Measurements from ENCODE around the gene NUDT19.
A peak's percentile ranks its signal among the peaks of the same experiment; 100 is the strongest.
"Not testable (repeated sequence)": the region's sequence is repeated elsewhere in the genome, so short reads cannot be mapped to it uniquely, and the experiment has no call there.

Gene NUDT19

GRCh38 chr19:32743447-32743846, 51.8 kb downstream of the NUDT19 start:
- Histone ChIP-seq H3K27me3 (ENCODE audit: insufficient read depth, low read depth, severe bottlenecking) (no peaks in the 10 kb centered on the region), H3K27ac (no peak overlapping the region), H3K9me3 (ENCODE audit: severe bottlenecking) (no peaks in the 10 kb centered on the region), H3K4me3 (ENCODE audit: low read depth, low read length) (no peak overlapping the region), H3K36me3 (no peaks in the 10 kb centered on the region)
- no peak for DNase-seq
- no peak for TF ChIP-seq CTCF (IDR thresholded peaks at IDR 0.05; ENCODE audit: low read depth, low read length)

- no peak for TF ChIP-seq CTCF (IDR thresholded peaks at IDR 0.05; ENCODE audit: low read depth, low read length)
- Histone ChIP-seq H3K27ac (no peak overlapping the region), H3K4me3 (ENCODE audit: low read depth, low read length) (no peak overlapping the region), H3K36me3 (no peaks in the 10 kb centered on the region), H3K27me3 (ENCODE audit: insufficient read depth, low read depth, severe bottlenecking) (no peaks in the 10 kb centered on the region), H3K9me3 (ENCODE audit: severe bottlenecking) (no peaks in the 10 kb centered on the region)
- no peak for DNase-seq
These were observed 53.1 kb downstream of the NUDT19 start for GRCh38 chr19:32744555-32745325.

GRCh38 chr19:32745594-32746251, 54.1 kb downstream of the NUDT19 start:
- H3K27me3 ChIP-seq (ENCODE audit: insufficient read depth, low read depth, severe bottlenecking); H3K36me3 ChIP-seq; H3K27ac ChIP-seq; H3K9me3 ChIP-seq (ENCODE audit: severe bottlenecking); H3K4me3 ChIP-seq (ENCODE audit: low read depth, low read length); DNase-seq: not testable (repeated sequence)

- not testable (repeated sequence) for DNase-seq, H3K27ac ChIP-seq
These were observed 55.1 kb downstream of the NUDT19 start for GRCh38 chr19:32746631-32747196.

GRCh38 chr19:32748497-32748896, 56.9 kb downstream of the NUDT19 start:
- peak; percentile 43 for DNase-seq
- Histone ChIP-seq H3K27ac (no peak overlapping the region), H3K9me3 (ENCODE audit: severe bottlenecking) (no peaks in the 10 kb centered on the region), H3K27me3 (ENCODE audit: insufficient read depth, low read depth, severe bottlenecking) (no peaks in the 10 kb centered on the region), H3K4me3 (ENCODE audit: low read depth, low read length) (no peak overlapping the region), H3K36me3 (no peaks in the 10 kb centered on the region)
- TF ChIP-seq CTCF (IDR thresholded peaks at IDR 0.05; ENCODE audit: low read depth, low read length) = peak; percentile 57

More at GRCh38 chr19:32746631-32747196, 55.1 kb downstream of the NUDT19 start:
- not testable (repeated sequence) for H3K27me3 ChIP-seq (ENCODE audit: insufficient read depth, low read depth, severe bottlenecking); H3K9me3 ChIP-seq (ENCODE audit: severe bottlenecking); H3K36me3 ChIP-seq; H3K4me3 ChIP-seq (ENCODE audit: low read depth, low read length)

- Histone ChIP-seq H3K27ac (no peak overlapping the region), H3K27me3 (ENCODE audit: insufficient read depth, low read depth, severe bottlenecking) (no peaks in the 10 kb centered on the region), H3K9me3 (ENCODE audit: severe bottlenecking) (no peaks in the 10 kb centered on the region), H3K36me3 (no peaks in the 10 kb centered on the region), H3K4me3 (ENCODE audit: low read depth, low read length) (no peak overlapping the region)
- no peak for DNase-seq
- no peak for TF ChIP-seq CTCF (IDR thresholded peaks at IDR 0.05; ENCODE audit: low read depth, low read length)
These were observed 57.3 kb downstream of the NUDT19 start for GRCh38 chr19:32748948-32749347.
